Osteoblast (primary cell): ENCODE measurements around the gene PALD1. TPM values are rescaled to one million over a fixed set of nuclear protein-coding genes. Genes with fewer than 3 reads are reported as not detected.

ENCODE experiments used
- DNase-seq: peaks from one replicate; pipeline ENCODE4 v3.0.0; 2011; ENCODE audit warnings: low spot score, mixed read lengths; ENCODE audit not compliant: insufficient read length; ENCODE audit errors: missing footprints
- H2AFZ ChIP-seq: 2 replicates; pipeline ENCODE4 v1.6.0; 2011; ENCODE audit warnings: mild to moderate bottlenecking, low read length
- H3K27ac ChIP-seq: 2 replicates; pipeline ENCODE4 v1.5.1; 2011; ENCODE audit warnings: mild to moderate bottlenecking, low read depth, low read length, moderate library complexity
- H3K27me3 ChIP-seq: 2 replicates; pipeline ENCODE4 v1.6.0; 2012; ENCODE audit warnings: mild to moderate bottlenecking, control low read depth, inconsistent platforms, low read length, moderate library complexity; ENCODE audit not compliant: insufficient read depth
- H3K36me3 ChIP-seq: 2 replicates; pipeline ENCODE4 v1.5.1; 2011; ENCODE audit warnings: mild to moderate bottlenecking, low read length, control low read depth, moderate library complexity; ENCODE audit not compliant: insufficient read depth
- H3K4me1 ChIP-seq: 2 replicates; pipeline ENCODE4 v1.5.1; 2011; ENCODE audit warnings: mild to moderate bottlenecking, low read length, control low read depth, moderate library complexity; ENCODE audit not compliant: insufficient read depth
- H3K4me2 ChIP-seq: 2 replicates; pipeline ENCODE4 v1.6.0; 2011; ENCODE audit warnings: mild to moderate bottlenecking, low read length; ENCODE audit not compliant: insufficient read depth
- H3K4me3 ChIP-seq: fragments of 200-600 bp; sonication (generic); 3 replicates; pipeline ENCODE4 v1.5.1; 2012; ENCODE audit warnings: mild to moderate bottlenecking, low read length, inconsistent platforms; ENCODE audit not compliant: insufficient read depth
- H3K79me2 ChIP-seq: 2 replicates; pipeline ENCODE4 v1.6.0; 2012; ENCODE audit warnings: mild to moderate bottlenecking, low read length, control low read depth, inconsistent platforms; ENCODE audit not compliant: insufficient read depth
- H3K9me3 ChIP-seq: 2 replicates; pipeline ENCODE4 v1.5.1; 2011; ENCODE audit warnings: low read depth, low read length, control low read depth
- H4K20me1 ChIP-seq: 2 replicates; pipeline ENCODE4 v1.6.0; 2012; ENCODE audit warnings: mild to moderate bottlenecking, low read length, control low read depth; ENCODE audit not compliant: insufficient read depth
- CTCF ChIP-seq: IDR thresholded peaks from 2 replicates; pipeline ENCODE4 v1.5.1; 2011; ENCODE audit warnings: mild to moderate bottlenecking, low read depth, low read length, moderate library complexity; ENCODE audit errors: extremely low read depth
- total RNA-seq: library from RNA; depleted of rRNA; stranded (reverse); fragments of >200 nt; gene quantifications from 2 replicates; pipeline ENCODE4 v1.2.3, GENCODE V29; 2012

The PALD1 gene
- total RNA-seq, 1 donor, result under 0.01 TPM

- no peak for TF ChIP-seq CTCF
- DNase-seq, result no peak
Observed at GRCh38 chr10:70504521-70505358, 26.2 kb downstream of the PALD1 start.

GRCh38 chr10:70505908-70506307 is 27.3 kb downstream of the PALD1 start:
- Histone ChIP-seq H3K4me2 (no peak overlapping the region), H3K4me1 (no peaks in the 10 kb centered on the region), H3K36me3 (no peaks in the 10 kb centered on the region), H4K20me1 (no peaks in the 10 kb centered on the region), H3K27me3 (peaks cover 4% of the 10 kb centered on the region), H3K27ac (no peak overlapping the region), H3K9me3 (no peaks in the 10 kb centered on the region), H3K79me2 (no peaks in the 10 kb centered on the region), H3K4me3 (no peak overlapping the region), H2AFZ (no peak overlapping the region)
- no peak for TF ChIP-seq CTCF
- no peak for DNase-seq

More at GRCh38 chr10:70504521-70505358, 26.2 kb downstream of the PALD1 start:
- Histone ChIP-seq H3K36me3 (no peaks in the 10 kb centered on the region), H3K4me2 (no peak overlapping the region), H3K9me3 (no peaks in the 10 kb centered on the region), H4K20me1 (no peaks in the 10 kb centered on the region), H3K4me1 (no peaks in the 10 kb centered on the region), H3K4me3 (no peak overlapping the region), H3K79me2 (no peaks in the 10 kb centered on the region), H3K27me3 (no peaks in the 10 kb centered on the region), H3K27ac (no peak overlapping the region), H2AFZ (no peak overlapping the region)

- Histone ChIP-seq H4K20me1 (no peaks in the 10 kb centered on the region), H3K79me2 (no peaks in the 10 kb centered on the region), H3K27ac (no peak overlapping the region), H3K4me3 (no peak overlapping the region), H3K27me3 (peaks cover 4% of the 10 kb centered on the region), H3K36me3 (no peaks in the 10 kb centered on the region), H2AFZ (no peak overlapping the region), H3K9me3 (no peaks in the 10 kb centered on the region), H3K4me2 (no peak overlapping the region), H3K4me1 (no peaks in the 10 kb centered on the region)
- TF ChIP-seq CTCF, result no peak
- no peak for DNase-seq
Observed at GRCh38 chr10:70507966-70508365, 29.4 kb downstream of the PALD1 start.

- Histone ChIP-seq H3K27ac (no peak overlapping the region), H4K20me1 (no peaks in the 10 kb centered on the region), H3K79me2 (no peaks in the 10 kb centered on the region), H3K4me1 (no peaks in the 10 kb centered on the region), H3K4me2 (no peak overlapping the region), H3K36me3 (no peaks in the 10 kb centered on the region), H3K9me3 (no peaks in the 10 kb centered on the region), H2AFZ (no peak overlapping the region), H3K4me3 (no peak overlapping the region), H3K27me3 (peaks cover 4% of the 10 kb centered on the region)
- TF ChIP-seq CTCF, result no peak
- DNase-seq, result no peak
Observed at GRCh38 chr10:70508912-70509756, 30.6 kb downstream of the PALD1 start.
